NCI-H2196 (cell line): ENCODE measurements around the gene S100A9.
"Not testable (repeated sequence)": the region's sequence is repeated elsewhere in the genome, so short reads cannot be mapped to it uniquely, and the experiment has no call there.

Source experiments
- DNase-seq: peaks from one replicate; lab custom pipeline; 2025; ENCODE audit not compliant: unreplicated experiment; lab: John Stamatoyannopoulos, UW

The S100A9 gene

DNA sequence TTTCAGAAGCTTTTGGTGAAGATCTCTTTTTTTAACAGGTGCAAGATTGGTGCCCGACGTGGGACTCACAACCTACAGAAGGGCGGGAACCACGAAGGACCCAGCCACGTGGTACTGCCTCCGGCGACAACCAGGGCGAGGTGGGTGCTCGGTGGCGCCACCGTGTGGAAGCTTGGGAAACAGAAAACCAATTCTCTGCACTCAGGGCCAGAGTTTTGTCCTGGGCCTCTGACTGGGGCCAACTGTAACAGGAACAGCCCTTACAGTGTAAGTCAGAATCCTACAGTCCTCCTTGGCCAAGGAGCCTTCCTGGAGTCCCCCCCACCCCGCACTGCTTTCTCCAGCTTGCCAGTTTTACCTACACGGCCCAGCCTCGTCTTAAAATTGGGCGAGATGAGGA lies 47.1 kb downstream of the S100A9 start:
- DNase-seq, result no peak

DNA sequence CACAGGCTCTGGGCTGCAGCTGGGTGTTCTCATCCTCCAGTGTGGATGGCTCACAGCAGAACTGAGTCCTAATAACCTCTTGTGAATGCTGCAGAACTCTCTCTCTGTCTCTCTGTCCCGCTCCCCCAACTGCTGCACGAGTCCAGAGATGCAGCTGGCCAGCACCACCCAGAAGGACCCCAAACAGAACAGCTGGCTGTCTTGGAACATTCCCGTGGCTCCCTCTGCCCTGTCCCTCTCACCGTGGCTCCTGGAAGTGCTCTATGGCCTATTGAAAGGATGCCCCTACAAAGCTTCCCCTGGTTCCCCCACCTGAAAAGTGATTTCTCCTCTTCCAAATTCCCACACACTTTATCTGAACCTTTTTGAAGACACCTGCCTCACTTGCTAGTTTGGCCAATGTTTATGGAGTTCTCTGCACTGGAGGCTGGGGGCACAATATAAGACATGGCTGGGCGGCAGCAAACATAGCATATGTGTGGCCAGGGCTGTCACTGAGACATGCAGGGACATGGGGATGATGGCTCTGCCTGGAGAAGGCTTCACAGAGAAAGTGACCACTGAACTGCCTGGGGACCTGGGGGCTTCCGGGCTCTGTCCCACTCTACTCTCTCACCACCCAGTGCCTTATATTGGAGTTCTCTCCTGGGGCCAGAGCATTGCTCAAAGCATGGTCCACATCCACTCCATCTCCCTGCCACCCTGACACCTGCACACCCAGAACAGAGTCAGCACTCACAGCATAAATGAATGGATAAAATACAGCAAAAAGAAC lies 48.4 kb downstream of the S100A9 start:
- DNase-seq, result not testable (repeated sequence)

DNA sequence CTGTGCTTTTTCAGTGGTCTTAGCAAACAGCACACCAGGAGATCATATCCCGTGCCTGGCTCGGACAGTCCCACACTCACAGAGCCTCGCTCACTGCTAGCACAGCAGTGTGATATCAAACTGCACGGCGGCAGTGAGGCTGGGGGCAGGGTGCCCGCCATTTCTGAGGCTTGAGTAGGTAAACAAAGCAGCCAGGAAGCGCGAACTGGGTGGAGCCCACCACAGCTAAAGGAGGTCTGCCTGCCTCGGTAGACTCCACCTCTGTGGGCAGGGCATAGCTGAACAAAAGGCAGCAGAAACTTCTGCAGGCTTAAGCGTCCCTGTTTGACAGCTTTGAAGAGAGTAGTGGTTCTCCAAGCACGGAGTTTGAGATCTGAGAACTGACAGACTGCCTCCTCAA lies 49.6 kb downstream of the S100A9 start:
- not testable (repeated sequence) for DNase-seq
